CMK (cell line): Measurements from ENCODE around the gene DEFB124.
"Not testable (repeated sequence)": the region's sequence is repeated elsewhere in the genome, so short reads cannot be mapped to it uniquely, and the experiment has no call there.

ENCODE experiments used
- DNase-seq: peaks from one replicate; pipeline ENCODE4 v3.0.0-alpha.2; 2010; ENCODE audit warnings: low read depth

Gene DEFB124, protein sequence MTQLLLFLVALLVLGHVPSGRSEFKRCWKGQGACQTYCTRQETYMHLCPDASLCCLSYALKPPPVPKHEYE

DNA sequence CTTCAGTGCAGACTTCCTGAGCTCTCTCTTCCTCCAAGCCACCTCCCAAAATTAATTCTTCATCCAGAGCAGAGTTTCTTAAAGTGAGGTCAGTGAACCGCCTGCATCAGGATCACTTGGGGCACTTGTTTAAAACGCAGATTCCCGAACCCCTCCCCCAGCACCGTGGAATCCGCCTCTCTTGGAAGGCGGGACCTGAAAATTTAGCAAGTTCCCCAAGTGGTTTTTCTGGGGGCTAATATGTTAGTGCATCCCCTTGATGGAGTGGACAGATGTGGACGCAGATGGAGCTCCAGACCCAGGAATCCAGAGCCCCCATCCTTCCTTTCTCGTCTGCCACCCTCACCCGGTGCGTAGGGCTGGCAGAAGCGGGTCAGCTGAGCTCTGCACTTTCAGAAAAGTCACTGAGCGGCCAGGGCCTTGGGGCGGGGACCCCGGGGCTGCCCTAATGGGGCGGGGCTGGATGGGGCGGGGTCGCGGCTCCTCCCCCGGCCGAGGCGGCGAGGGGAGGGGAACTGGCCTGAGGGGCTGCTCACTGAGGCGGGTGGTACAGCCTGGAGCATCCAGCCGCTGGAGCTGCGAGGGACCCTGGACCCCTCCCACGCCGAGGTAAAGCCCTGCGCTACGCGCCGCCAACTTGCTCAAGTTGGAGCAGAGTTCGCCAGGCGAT is at the start of gene DEFB124, which contains the start of gene REM1:
Gene DEFB124 (minus strand): TSS at position 370 of the 670 bp plus-strand sequence. CDS start 2,114 bp downstream, outside the sequence.
Gene REM1 (plus strand): TSS at position 531 of the 670 bp plus-strand sequence. CDS start 1,158 bp downstream, outside the sequence.
- DNase-seq, result no peak

DNA sequence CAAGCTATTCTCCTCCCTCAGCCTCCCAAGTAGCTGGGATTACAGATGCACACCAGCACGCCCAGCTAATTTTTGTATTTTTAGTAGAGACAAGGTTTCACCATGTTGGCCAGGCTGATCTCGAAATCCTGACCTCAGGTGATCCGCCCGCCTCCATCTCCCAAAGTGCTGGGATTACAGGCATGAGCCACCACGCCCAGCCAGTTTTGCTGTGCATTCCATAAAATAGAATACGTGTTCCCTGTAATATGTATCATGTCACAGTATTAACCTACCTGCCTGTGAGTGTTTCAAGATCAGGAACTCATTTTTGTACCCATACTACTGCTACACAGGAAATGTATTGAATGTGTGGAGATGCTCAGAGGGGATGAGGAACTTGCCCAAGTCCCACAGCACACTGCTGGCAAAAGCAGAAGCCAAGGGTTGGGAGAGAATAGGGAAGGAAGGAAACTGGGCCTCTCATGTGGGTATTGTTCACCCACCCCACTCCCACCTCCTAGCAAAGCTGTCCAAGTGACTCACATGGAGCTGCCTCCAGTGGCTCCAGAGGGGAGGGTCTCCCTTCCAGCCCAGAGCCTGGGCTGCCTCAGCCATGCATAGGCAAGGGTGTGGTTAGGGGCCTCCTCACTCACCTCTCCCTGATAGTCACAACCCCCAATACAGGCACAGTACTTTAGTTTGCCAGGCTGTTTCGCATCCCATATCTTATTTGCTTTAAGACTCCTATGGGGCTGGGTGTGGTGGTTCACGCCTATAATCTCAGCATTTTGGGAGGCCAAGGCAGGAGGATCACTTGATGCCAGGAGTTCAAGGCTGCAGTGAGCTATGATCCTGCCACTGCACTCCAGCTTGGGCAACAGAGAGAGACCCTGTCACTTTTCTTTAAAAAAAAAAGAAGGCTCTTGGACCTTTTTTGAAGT is 48.7 kb upstream of the DEFB124 start:
- DNase-seq, result no peak

DNA sequence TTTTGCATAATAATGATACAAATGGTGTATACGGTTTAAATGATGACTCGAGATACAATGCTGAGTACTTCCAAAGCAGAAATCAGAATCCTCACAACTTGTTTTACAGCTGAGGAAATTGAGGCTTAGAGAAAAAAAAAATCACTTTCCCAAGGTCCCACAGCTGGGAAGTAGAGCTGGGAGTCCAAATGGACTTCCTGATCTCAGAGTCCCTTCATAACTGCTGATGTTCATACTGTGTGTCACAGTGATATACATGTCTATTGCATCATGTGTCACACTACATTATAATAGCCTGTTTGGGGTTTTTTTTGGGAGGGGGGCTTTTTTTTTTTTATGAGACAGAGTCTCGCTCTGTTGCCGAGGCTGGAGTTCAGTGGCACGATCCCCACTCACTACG is 47.8 kb upstream of the DEFB124 start:
- no peak for DNase-seq

DNA sequence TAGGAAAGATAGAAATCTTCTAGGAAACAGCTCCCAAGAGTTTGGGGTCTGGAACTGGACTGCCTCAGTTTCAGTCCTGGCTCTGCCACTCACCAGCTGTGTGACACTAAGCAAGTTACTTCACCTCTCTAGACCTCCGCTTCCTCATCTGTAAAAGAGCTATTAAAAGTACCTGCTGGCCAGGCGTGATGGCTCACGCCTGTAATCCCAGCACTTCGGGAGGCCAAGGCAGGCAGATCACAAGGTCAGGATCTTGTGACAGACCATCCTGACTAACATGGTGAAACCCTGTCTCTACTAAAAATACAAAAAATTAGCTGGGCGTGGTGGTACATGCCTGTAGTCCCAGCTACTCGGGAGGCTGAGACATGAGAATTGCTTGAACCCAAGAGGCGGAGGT is 46.3 kb upstream of the DEFB124 start:
- not testable (repeated sequence) for DNase-seq

DNA sequence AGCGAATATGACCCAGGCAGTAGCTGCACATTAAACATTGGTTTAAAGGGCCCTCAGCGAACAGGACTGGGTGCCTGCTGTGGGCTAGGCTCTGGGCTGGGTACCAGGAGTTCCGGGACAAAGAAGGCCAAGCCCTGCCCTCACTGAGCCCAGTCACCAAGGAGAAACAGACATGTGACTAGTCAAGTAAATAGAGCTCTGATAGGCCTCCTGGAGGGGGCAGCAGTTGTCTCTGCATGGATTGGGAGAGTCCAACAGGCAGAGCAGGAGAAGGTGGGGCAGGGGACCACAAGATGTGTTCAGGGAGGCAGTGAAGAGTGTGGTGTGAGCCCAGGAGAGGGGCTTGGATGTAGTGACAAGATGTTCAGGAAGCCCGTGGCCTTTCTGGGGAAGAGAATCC is 42.4 kb upstream of the DEFB124 start:
- DNase-seq, result no peak

DNA sequence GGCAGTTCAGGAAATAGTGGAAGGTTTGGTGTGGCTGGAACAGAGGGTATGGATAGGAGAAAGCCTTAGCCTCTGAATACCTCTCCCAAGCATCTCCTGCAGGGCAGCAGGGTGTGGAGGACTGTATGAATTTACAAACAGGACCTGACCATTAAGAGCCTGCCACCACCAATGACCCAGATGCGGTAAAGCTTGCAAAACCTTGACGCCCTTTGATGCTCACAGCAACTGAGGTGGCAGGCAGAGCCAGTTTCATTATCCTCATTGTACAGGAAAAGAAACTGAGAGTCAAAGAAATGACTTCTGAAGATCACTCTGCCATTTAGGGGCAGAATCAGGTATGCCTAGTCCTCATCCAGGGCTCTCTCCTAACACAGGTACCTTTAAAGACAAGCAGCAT is 41.7 kb upstream of the DEFB124 start:
- DNase-seq, result no peak

DNA sequence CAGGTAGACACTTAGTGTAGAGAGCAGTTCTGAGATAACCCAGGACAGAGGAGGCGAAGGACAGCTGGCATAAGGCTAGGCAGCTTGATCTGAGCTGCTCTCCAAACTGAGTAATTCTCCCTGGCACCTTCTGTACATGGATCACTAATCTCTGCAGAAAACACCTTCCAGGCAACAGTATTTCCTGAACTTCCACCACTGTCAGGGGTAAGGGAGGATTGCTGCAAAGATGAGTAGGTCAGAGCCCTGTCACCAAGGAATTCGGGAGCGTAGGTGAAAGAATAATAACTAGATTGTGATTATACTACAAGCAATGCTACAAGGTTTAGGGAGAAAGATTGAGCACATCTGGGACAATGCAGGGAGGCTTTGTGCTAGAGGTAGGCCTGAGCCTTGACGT is 41.2 kb upstream of the DEFB124 start:
- DNase-seq, result no peak

DNA sequence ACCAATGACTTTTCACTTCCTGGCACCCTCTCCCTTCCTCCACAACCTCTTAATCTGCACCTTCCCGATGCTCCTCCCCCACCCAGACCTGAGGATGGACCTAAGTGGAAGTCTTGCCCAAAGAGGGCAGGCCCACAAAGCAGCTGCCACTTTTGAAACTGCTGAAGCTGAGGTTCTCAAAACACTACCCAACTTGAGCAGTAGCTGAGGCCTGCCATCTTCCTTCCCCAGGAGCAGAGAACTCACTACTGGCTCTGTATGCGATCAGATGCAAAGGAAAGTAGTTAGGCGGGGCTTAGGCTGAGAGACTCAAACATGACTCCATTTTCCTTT is 40.8 kb upstream of the DEFB124 start:
- DNase-seq, result no peak

DNA sequence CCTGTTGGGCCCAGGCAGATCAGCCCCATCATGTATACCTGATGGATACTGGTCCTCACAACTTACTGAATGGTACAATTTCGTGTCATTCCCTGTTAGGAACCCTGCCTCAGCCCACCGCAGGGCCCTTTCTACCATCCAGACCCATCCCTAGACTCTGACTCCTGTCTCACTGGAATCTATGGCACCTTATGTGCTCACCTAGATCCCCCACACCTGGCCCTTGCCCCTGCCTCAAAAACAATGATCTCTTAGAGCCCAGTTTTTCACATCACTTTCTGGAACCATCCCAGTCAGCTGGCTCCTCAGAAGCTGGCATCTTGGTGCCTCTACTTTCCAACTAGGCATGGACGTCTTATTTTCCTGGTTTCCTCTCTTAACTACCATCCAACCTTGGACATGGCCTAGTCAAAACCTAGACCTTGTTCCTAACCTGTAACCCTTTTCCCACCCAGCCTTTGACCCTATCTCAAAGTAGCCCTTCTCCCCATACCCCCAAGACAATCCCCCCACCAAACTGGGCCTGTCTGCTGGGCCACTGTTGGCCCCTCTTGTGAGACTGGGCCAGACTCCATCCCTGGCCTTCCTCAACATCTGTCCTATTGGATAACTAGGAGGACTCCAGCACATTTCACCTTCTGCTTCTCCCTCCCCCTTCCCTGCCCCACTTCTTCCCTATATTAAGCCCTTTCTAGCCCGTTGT is 40.3 kb upstream of the DEFB124 start:
- no peak for DNase-seq

DNA sequence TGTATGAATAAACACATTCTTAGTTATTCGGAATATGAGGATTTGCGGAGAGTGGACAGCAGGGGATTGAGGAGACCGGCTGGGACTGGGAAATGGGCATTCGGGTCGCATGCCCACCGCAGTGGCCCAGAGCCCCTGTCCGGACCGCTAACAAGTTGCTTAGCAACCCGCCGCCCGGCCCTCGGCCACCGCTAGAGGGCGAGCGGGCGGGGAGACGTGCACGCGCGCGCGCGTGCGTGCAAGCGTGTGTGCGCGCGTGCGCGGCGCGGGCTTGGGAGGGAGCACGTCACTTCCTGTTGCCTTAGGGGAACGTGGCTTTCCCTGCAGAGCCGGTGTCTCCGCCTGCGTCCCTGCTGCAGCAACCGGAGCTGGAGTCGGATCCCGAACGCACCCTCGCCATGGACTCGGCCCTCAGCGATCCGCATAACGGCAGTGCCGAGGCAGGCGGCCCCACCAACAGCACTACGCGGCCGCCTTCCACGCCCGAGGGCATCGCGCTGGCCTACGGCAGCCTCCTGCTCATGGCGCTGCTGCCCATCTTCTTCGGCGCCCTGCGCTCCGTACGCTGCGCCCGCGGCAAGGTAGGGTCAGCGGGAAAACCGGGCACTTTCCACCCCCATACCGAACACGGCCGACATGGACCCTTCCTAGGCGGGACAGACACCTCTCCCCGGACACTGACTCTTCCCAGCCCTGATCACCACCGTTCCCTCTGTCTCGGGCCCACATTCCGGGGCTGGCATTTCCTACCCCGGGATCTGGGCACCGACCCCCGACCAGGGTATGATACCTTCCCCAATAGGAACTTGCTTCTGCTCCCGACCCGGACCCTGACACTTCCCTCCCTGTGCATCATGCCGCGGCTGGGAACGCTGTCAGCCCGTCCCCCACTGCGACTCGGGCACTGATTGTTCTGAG is 39.5 kb upstream of the DEFB124 start, which contains the start of gene HM13:
Gene HM13 (plus strand): TSS at position 289 of the 918 bp plus-strand sequence. CDS start 110 bp downstream, at position 399.
- peak; percentile 88 for DNase-seq

DNA sequence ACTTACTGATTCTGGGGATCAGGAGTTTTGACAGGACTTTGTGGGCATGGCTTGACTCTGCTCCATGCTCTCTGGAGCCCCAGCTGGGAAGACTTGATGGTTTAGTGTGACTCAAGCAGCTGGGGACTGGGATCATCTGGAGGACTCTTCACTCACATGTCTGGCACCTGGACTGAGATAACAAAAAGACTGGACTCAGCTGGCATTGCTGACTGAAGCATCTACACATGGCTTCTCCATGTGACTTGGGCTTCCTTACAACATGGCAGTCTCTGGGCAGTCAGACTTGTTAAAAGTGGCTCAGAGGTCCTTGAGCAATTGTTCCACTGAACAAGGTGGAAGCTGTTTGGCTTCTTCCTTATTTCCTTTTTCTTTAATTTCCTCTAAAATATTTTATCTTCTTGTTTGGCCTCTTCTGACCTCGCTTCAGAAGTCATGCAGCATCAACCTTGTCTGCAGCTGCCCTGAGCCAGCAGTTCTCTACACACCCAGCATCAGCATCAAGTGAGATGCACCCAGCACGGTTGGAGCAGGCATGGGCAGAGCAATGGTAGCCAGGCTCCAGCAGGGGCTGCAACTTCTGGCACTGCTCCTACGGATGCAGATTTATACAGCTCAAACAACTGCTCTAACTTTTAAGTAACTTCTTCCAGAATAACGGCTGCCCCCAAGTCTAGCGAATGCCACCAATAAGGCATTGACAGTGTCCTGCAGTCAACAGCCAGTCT is 33.8 kb upstream of the DEFB124 start:
- DNase-seq, result no peak

DNA sequence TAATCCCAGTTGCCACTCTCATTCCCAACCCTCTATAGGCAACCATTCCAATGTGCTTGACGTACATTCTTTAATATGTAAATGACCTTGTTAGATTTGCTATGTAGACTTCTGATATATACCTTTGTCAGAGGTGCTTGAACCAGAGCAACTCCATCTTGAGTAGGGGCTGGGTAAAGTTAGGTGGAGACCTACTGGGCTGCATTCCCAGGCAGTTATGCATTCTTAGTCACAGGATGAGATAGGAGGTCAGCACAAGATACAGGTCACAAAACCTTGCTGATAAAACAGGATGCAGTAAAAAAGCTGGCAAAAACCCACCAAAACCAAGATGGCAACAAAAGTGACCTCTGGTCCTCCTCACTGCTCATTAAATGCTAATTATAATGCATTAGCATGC is 31.0 kb upstream of the DEFB124 start:
- DNase-seq, result no peak

DNA sequence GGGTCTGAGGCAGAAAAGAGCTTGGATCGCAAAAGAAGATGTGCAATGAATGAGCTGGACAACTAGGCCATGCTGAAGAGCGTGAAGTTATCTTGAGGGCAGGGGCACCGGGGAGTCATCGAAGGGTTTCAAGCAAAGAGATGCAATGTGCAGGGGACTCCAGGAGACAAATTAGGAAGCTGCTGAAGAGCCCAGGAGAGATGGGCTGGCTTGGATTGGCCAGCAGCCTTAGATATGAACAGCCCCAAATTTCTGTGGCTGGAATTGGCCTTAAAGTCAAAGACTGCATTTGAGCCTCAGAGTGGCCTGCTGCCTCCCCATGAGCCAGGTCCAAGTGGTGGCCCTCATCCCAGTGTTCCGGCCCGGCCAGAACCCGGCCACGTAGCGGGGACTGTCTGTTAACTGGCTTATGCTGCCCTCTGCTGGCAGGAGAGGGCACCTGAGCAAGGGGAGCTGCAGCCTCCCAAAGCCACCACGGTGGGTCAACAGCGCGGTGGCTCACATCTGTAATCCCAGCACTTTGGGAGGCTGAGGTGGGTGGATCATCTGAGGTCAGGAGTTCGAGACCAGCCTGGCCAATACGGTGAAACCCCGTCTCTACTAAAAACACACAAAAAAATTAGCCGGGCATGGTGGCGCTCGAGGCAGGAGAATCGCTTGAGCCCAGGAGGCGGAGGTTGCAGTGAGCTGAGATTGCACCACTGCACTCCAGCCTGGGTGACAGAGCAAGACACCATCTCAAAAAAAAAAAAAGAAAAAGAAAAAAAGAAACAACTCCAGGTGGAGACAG is 28.2 kb upstream of the DEFB124 start:
- peak; percentile 56 for DNase-seq

DNA sequence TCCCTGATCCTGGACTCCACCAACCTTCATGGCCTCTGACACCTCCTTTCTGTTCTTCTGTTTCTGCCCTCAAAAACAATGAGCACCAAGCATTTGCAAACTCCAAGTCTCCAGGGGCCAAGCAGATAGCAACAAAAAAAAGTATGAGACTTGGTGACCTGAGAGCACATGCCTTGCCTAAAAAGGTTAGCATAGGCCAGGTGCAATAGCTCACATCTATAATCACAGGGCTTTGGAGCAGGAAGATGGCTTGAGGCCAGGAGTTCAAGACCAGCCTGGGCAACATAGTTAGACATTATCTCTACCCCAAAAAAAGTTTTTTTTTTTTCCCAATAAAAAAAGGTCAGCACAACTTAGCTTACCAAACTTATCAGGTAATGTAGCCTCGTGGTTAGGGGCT is 25.6 kb upstream of the DEFB124 start:
- no peak for DNase-seq

DNA sequence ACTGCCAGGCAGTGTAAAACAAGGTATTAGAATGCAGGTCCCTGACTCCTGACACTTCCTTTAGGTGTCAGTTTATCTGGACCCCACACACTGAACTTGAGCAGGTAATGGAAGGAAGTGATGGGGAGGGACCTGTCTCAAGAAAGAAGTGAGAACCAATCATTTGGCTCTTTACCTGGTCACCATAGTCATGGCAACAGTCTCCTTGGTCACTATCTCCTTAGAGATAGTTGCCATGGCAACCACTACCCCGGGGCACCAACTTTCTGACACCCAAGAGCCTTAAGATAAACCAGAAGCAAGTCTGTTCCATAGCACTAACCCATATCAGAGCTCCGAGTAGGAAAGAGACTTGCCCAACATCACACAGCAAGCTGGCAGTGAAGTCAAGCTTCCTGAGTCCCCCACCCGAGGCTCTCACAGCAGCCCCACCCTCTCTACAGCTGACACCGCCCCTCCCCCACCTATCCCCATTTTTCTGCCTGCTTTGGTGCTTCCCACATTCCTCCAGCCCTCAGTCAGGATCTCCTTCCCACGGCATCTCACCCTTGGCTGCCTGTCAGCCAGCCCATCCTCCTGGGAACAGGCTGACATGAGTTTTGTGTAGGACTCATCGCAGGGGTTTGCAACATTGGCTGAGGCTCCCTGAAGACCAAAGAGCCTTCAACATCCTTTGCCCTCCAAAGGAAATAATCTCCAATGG is 23.1 kb upstream of the DEFB124 start:
- DNase-seq, result no peak

DNA sequence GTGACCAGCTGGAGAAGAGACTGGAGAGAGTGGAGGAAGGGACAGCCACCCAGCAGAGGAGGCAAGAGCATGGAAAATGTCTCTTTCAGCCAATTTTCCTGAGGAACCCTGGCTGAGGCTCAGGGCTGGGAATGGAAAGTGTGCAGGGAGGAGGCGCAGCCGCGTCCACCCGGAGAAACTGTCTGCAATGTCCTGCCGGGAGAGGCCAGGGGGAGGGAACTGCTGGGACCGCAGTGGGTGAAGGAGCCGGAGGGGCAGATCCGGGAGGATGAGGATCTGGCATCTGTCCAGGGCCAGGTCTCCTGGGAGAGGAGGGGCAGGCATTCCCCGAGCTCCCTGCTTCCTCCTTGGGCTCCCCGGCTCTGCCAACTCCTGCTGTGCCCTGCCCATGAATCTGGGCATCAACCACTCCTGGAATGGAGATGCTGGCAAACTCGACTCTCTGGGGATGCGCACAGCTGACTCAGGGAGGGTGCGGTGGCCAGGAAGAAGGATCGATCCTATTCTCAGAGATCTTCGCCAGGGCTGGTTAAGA is 21.9 kb upstream of the DEFB124 start:
- DNase-seq, result no peak

DNA sequence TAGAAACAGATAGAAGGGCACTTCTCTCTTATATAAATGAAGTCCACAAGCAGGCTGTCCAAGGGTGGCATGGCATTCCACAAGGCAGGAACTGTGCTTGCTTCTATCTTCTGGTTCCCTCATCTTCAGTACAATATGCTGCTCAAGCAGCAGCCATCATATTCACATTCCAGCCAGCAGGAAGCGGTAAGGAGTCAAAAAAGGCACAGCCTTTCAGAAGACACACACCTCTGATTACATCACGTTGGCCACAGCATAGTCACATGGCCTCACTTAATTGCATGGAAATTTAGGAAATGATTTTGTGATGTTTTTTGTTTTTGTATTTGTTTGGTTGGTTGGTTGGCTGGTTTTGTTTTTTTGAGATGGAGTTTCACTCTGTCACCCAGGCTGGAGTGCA is 19.2 kb upstream of the DEFB124 start:
- DNase-seq, result no peak

DNA sequence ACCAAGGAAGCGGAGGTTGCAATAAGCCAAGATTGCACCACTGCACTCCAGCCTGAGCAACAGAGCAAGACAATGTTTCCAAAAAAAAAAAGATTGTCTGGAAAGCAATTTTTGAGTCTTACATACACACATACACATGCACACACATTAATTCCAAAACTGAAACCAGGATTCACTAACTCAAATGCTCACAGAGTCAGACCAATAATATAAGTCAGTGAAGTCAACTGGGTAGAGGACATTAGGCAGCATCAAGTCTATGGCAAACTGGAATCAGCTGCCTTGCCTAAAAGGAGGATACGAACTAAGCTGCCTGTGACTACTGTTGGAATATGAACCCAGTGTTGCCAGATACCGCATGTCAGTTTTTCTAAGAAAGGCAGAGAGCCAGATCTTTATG is 15.8 kb upstream of the DEFB124 start:
- no peak for DNase-seq

DNA sequence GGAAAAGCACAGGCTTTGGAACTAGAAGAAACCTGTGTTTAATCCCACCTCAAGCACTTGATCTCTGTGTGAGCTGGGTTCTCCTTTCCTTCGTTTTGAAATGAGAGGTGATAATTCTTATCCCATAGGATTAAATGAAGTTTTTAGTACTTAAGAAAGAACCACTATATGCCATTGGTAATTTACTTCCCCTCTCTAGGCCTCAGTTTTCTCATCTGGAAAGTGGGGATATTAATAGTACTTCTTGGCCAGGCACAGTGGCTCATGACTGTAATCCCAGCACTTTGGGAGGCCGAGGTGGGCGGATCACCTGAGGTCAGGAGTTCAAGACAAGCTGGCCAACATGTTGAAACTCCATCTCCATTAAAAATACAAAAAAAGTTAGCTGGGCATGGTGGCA is 14.2 kb upstream of the DEFB124 start:
- no peak for DNase-seq
